Measurements from ENCODE around the gene COIL. TPM values are rescaled to one million over a fixed set of nuclear protein-coding genes. Genes with fewer than 3 reads are reported as not detected.

COIL gene
- total and polyA plus RNA-seq, 9 of the 15 experiments (the other 6 are each of a cell fraction or from before 2014, with no cell fraction given), result 23.9 to 41.3 (median 28.7) TPM

GRCh38 chr17:56960596-56961538, at the start of gene COIL (continued):
- TF ChIP-seq NFIC (IDR thresholded peaks at IDR 0.05), result peak; percentile 28
- TF ChIP-seq, protein P1, sequence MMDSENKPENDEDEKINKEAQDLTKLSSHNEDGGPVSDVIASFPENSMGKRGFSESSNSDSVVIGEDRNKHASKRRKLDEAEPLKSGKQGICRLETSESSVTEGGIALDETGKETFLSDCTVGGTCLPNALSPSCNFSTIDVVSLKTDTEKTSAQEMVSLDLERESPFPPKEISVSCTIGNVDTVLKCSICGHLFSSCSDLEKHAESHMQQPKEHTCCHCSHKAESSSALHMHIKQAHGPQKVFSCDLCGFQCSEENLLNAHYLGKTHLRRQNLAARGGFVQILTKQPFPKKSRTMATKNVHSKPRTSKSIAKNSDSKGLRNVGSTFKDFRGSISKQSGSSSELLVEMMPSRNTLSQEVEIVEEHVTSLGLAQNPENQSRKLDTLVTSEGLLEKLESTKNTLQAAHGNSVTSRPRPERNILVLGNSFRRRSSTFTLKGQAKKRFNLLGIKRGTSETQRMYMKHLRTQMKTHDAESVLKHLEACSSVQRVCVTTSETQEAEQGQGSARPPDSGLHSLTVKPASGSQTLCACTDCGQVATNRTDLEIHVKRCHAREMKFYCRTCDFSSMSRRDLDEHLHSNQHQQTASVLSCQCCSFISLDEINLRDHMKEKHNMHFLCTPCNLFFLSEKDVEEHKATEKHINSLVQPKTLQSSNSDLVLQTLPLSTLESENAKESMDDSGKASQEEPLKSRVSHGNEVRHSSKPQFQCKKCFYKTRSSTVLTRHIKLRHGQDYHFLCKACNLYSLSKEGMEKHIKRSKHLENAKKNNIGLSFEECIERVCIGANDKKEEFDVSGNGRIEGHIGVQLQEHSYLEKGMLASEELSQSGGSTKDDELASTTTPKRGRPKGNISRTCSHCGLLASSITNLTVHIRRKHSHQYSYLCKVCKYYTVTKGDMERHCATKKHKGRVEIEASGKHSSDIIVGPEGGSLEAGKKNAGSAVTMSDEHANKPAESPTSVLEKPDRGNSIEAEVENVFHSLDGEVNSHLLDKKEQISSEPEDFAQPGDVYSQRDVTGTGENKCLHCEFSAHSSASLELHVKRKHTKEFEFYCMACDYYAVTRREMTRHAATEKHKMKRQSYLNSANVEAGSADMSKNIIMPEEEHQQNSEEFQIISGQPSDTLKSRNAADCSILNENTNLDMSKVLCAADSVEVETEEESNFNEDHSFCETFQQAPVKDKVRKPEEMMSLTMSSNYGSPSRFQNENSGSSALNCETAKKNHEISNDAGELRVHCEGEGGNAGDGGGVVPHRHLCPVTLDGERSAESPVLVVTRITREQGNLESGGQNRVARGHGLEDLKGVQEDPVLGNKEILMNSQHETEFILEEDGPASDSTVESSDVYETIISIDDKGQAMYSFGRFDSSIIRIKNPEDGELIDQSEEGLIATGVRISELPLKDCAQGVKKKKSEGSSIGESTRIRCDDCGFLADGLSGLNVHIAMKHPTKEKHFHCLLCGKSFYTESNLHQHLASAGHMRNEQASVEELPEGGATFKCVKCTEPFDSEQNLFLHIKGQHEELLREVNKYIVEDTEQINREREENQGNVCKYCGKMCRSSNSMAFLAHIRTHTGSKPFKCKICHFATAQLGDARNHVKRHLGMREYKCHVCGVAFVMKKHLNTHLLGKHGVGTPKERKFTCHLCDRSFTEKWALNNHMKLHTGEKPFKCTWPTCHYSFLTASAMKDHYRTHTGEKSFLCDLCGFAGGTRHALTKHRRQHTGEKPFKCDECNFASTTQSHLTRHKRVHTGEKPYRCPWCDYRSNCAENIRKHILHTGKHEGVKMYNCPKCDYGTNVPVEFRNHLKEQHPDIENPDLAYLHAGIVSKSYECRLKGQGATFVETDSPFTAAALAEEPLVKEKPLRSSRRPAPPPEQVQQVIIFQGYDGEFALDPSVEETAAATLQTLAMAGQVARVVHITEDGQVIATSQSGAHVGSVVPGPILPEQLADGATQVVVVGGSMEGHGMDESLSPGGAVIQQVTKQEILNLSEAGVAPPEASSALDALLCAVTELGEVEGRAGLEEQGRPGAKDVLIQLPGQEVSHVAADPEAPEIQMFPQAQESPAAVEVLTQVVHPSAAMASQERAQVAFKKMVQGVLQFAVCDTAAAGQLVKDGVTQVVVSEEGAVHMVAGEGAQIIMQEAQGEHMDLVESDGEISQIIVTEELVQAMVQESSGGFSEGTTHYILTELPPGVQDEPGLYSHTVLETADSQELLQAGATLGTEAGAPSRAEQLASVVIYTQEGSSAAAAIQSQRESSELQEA (IDR thresholded peaks at IDR 0.05; ENCODE audit: low read depth), result peak; percentile 94
- TF ChIP-seq SIX5 (IDR thresholded peaks at IDR 0.05; ENCODE audit: borderline replicate concordance in 1 of 2, insufficient read depth in 1 of 2, low read depth in 1 of 2, low read length in 2 of 2), result no peak
- TF ChIP-seq FOXA1 (IDR thresholded peaks at IDR 0.05; ENCODE audit: borderline replicate concordance), result no peak
- TF ChIP-seq TCF7 (IDR thresholded peaks at IDR 0.05; ENCODE audit: borderline replicate concordance), result no peak
- TF ChIP-seq ARNT (IDR thresholded peaks at IDR 0.05), result no peak
- TF ChIP-seq GABPB2 (CRISPR knock-in tag; conservative IDR thresholded peaks at IDR 0.05), result no peak
- no peak for TF ChIP-seq SMAD1 (IDR thresholded peaks at IDR 0.05; ENCODE audit: low read depth, low read length, partially characterized antibody)
- TF ChIP-seq ZFX (CRISPR knock-in tag; IDR thresholded peaks at IDR 0.05), result peak; percentile 93
- no peak for TF ChIP-seq MCM7 (IDR thresholded peaks at IDR 0.05)
- 0 out of 4 replicates have a peak, but pooled peaks of 1 of the 2 experiments have one; percentile 46 for TF ChIP-seq TEAD1 (CRISPR knock-in tag; IDR thresholded peaks at IDR 0.05)
- TF ChIP-seq BRF1 (IDR thresholded peaks at IDR 0.05; ENCODE audit: borderline replicate concordance, extremely low read depth, insufficient read length), result no peak
- TF ChIP-seq KDM5B (IDR thresholded peaks at IDR 0.05; ENCODE audit: insufficient replicate concordance, low read depth, low read length), result peak; percentile 83
- no peak for TF ChIP-seq MEF2A (IDR thresholded peaks at IDR 0.05; ENCODE audit: control insufficient read depth, low read depth, low read length)
- TF ChIP-seq ZNF354B (CRISPR knock-in tag; IDR thresholded peaks at IDR 0.05), result no peak
- no peak for TF ChIP-seq ZNF584 (CRISPR knock-in tag; IDR thresholded peaks at IDR 0.05; ENCODE audit: low read depth)
- peak; percentile 77 for TF ChIP-seq NBN (IDR thresholded peaks at IDR 0.05; ENCODE audit: low read depth)
- no peak for TF ChIP-seq ZNF3 (CRISPR knock-in tag; IDR thresholded peaks at IDR 0.05)
- no peak for TF ChIP-seq SRF (CRISPR knock-in tag; IDR thresholded peaks at IDR 0.05)
